OCI-LY3 (cell line): Measurements from ENCODE around the gene A3GALT2.

Experiments
- H2AFZ ChIP-seq: fragments of 200-600, 300-600 bp; shearing (Covaris generic); 2 replicates; pipeline ENCODE4 v1.6.0; 2014; ENCODE audit warnings: antibody characterized with exemption, low read depth, low read length
- H3K27ac ChIP-seq: fragments of 200-600, 300-600 bp; sonication (generic); 2 replicates; pipeline ENCODE4 v1.5.1; 2014; ENCODE audit warnings: mild to moderate bottlenecking, low read length, moderate library complexity, mixed read lengths
- H3K27me3 ChIP-seq: fragments of 200-600, 300-600 bp; sonication (generic); 2 replicates; pipeline ENCODE4 v1.6.1; 2014; ENCODE audit warnings: low read depth, low read length, mixed read lengths
- H3K36me3 ChIP-seq: fragments of 200-600, 300-600 bp; sonication (generic); replicated peaks from 2 replicates; pipeline ENCODE3; 2014; ENCODE audit warnings: low read depth, low read length, mixed read lengths
- H3K4me1 ChIP-seq: fragments of 300-600, 200-600 bp; sonication (generic); 2 replicates; pipeline ENCODE4 v1.6.1; 2014; ENCODE audit warnings: low read length, mixed read lengths
- H3K4me2 ChIP-seq: fragments of 200-600, 300-600 bp; sonication (generic); 2 replicates; pipeline ENCODE4 v1.6.1; 2014; ENCODE audit warnings: low read length, mixed read lengths
- H3K4me3 ChIP-seq: fragments of 300-600, 200-600 bp; sonication (generic); 2 replicates; pipeline ENCODE4 v1.5.1; 2014; ENCODE audit warnings: antibody characterized with exemption, mild to moderate bottlenecking, low read length, moderate library complexity
- H3K79me2 ChIP-seq: fragments of 300-600, 200-600 bp; shearing (Covaris generic); 2 replicates; pipeline ENCODE4 v1.6.1; 2014; ENCODE audit warnings: mild to moderate bottlenecking, low read length, mixed read lengths
- H3K9ac ChIP-seq: fragments of 300-600, 200-600 bp; shearing (Covaris generic); 2 replicates; pipeline ENCODE4 v1.6.0; 2014; ENCODE audit warnings: mild to moderate bottlenecking, low read length, moderate library complexity
- H3K9me3 ChIP-seq: fragments of 200-600, 300-600 bp; shearing (Covaris generic); 2 replicates; pipeline ENCODE4 v1.6.1; 2014; ENCODE audit warnings: low read length, mixed read lengths; ENCODE audit not compliant: insufficient read depth
- H4K20me1 ChIP-seq: fragments of 200-600, 300-600 bp; sonication (generic); 2 replicates; pipeline ENCODE4 v1.6.1; 2016; ENCODE audit warnings: low read length, mixed read lengths; ENCODE audit not compliant: insufficient read depth
- EZH2phosphoT487 ChIP-seq: fragments of 200-600 bp; shearing (Covaris generic); IDR thresholded peaks from 2 replicates; pipeline ENCODE4 v1.6.1; 2018; ENCODE audit warnings: antibody characterized with exemption, mixed run types, low read depth
- TF ChIP-seq, protein P1 (sequence below): fragments of 200-600, 300-600 bp; sonication (generic); IDR thresholded peaks from 2 replicates; pipeline ENCODE4 v1.5.1; 2014; ENCODE audit warnings: antibody characterized with exemption, low read length, low read depth

The A3GALT2 gene

DNA sequence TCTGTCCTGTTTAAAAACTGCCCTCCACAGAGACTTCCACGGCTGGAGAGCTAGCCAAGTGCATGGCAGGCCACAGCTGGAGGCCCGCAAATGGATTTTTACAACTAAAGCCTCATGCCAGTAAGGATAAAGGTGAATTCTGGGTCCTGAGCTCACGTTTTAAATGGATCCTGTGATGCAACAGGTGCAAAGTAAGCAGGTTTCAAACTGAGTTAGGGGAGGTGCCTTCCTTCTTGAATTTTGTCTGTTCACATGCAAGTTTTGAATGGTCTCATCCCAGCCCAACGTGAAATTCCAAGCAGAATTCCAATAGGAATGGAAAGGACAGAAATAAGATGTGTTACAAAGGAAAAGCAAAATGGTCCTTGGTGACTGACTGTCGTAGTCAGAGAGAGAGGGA lies 36.2 kb upstream of the A3GALT2 start:
- Histone ChIP-seq H3K9ac (no peak overlapping the region), H3K4me1 (no peaks in the 10 kb centered on the region), H2AFZ (no peak overlapping the region), H3K27ac (no peak overlapping the region), H3K4me3 (no peak overlapping the region), H4K20me1 (no peaks in the 10 kb centered on the region), H3K27me3 (no peaks in the 10 kb centered on the region), H3K4me2 (no peak overlapping the region), H3K36me3 (no peaks in the 10 kb centered on the region), H3K9me3 (no peaks in the 10 kb centered on the region), H3K79me2 (no peaks in the 10 kb centered on the region)
- TF ChIP-seq EZH2phosphoT487: no peak
- TF ChIP-seq, protein P1, sequence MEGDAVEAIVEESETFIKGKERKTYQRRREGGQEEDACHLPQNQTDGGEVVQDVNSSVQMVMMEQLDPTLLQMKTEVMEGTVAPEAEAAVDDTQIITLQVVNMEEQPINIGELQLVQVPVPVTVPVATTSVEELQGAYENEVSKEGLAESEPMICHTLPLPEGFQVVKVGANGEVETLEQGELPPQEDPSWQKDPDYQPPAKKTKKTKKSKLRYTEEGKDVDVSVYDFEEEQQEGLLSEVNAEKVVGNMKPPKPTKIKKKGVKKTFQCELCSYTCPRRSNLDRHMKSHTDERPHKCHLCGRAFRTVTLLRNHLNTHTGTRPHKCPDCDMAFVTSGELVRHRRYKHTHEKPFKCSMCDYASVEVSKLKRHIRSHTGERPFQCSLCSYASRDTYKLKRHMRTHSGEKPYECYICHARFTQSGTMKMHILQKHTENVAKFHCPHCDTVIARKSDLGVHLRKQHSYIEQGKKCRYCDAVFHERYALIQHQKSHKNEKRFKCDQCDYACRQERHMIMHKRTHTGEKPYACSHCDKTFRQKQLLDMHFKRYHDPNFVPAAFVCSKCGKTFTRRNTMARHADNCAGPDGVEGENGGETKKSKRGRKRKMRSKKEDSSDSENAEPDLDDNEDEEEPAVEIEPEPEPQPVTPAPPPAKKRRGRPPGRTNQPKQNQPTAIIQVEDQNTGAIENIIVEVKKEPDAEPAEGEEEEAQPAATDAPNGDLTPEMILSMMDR: no peak

- Histone ChIP-seq H3K27ac (no peak overlapping the region), H3K79me2 (no peaks in the 10 kb centered on the region), H3K36me3 (no peaks in the 10 kb centered on the region), H3K4me3 (no peak overlapping the region), H3K27me3 (no peaks in the 10 kb centered on the region), H4K20me1 (no peaks in the 10 kb centered on the region), H3K4me2 (no peak overlapping the region), H3K4me1 (peaks cover 6% of the 10 kb centered on the region), H2AFZ (no peak overlapping the region), H3K9me3 (no peaks in the 10 kb centered on the region), H3K9ac (no peak overlapping the region)
- TF ChIP-seq EZH2phosphoT487: no peak
- TF ChIP-seq, protein P1: no peak
These were observed 33.9 kb upstream of the A3GALT2 start for GRCh38 chr1:33354707-33355316.

- H4K20me1 ChIP-seq: 0 out of 2 replicates have a peak, but pooled peaks cover under 1% of the 10 kb centered on the region
- no peak overlapping the region for H3K4me3 ChIP-seq
- H3K9ac ChIP-seq: no peak overlapping the region
- TF ChIP-seq EZH2phosphoT487: no peak
- TF ChIP-seq, protein P1: no peak
- H3K9me3 ChIP-seq: no peaks in the 10 kb centered on the region
- no peak overlapping the region for H3K27ac ChIP-seq
- H3K36me3 ChIP-seq: no peaks in the 10 kb centered on the region
- peaks cover 9% of the 10 kb centered on the region for H3K79me2 ChIP-seq
- H3K27me3 ChIP-seq: no peaks in the 10 kb centered on the region
- H3K4me2 ChIP-seq: no peak overlapping the region
- peaks cover 6% of the 10 kb centered on the region for H3K4me1 ChIP-seq
- no peak overlapping the region for H2AFZ ChIP-seq
These were observed 32.6 kb upstream of the A3GALT2 start for GRCh38 chr1:33353531-33353930.

DNA sequence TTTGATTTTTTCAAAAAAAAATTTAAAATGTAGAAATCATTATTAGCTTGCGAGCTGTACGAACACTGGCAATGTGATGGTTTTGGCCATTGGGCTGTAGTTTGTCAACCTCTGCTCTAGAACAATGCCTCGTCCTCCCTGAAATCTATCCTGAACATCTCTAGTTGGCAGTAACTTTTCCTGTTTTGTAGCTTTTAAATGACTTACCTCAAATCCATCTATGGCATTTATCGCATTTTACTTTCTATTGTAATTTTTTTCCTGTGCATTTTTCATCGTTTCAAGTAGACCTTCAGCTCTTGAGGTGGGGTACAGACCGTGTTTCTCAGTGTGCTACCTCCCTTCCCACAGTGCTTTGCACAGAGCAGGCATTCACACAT lies 30.4 kb upstream of the A3GALT2 start:
- Histone ChIP-seq H3K27me3 (no peaks in the 10 kb centered on the region), H3K4me2 (no peak overlapping the region), H3K4me1 (peaks cover 13% of the 10 kb centered on the region), H3K9ac (no peak overlapping the region), H4K20me1 (peaks cover 16% of the 10 kb centered on the region), H3K27ac (no peak overlapping the region), H3K36me3 (no peaks in the 10 kb centered on the region), H3K4me3 (no peak overlapping the region), H2AFZ (no peak overlapping the region), H3K9me3 (no peaks in the 10 kb centered on the region), H3K79me2 (peaks cover 31% of the 10 kb centered on the region)
- TF ChIP-seq, protein P1: no peak
- TF ChIP-seq EZH2phosphoT487: no peak
